Activated T-cell treated with anti-CD3 and anti-CD28 coated beads, Interleukin-2, amount 50 U/mL, for 24 hours (primary cell): ENCODE measurements around the gene XYLT1.

Source experiments
- DNase-seq: peaks from one replicate; pipeline ENCODE4 v3.0.0-alpha.2; 2020
- H3K27ac Mint-ChIP-seq: 2 replicates; pipeline ENCODE4 v1.8.0; 2020; ENCODE audit warnings: mild to moderate bottlenecking, mixed read lengths
- H3K27me3 Mint-ChIP-seq: 2 replicates; pipeline ENCODE4 v1.8.0; 2020; ENCODE audit warnings: mixed read lengths
- H3K36me3 Mint-ChIP-seq: 2 replicates; pipeline ENCODE4 v1.8.0; 2020; ENCODE audit warnings: low read depth, mixed read lengths
- H3K4me1 Mint-ChIP-seq: 2 replicates; pipeline ENCODE4 v1.8.0; 2020; ENCODE audit warnings: low read depth, mixed read lengths
- H3K4me3 Mint-ChIP-seq: 2 replicates; pipeline ENCODE4 v1.8.0; 2020; ENCODE audit warnings: mild to moderate bottlenecking, moderate library complexity, mixed read lengths
- H3K9me3 Mint-ChIP-seq: 2 replicates; pipeline ENCODE4 v1.8.0; 2020; ENCODE audit warnings: mixed read lengths

The XYLT1 gene

GRCh38 chr16:17474572-17474971 lies 3.8 kb upstream of the XYLT1 start:
- Mint-ChIP-seq H3K4me1 (peaks cover 42% of the 10 kb centered on the region), H3K9me3 (no peaks in the 10 kb centered on the region), H3K4me3 (no peak overlapping the region), H3K27ac (no peak overlapping the region), H3K27me3 (no peaks in the 10 kb centered on the region), H3K36me3 (peaks cover 3% of the 10 kb centered on the region)
- DNase-seq = peak; percentile 42

DNA sequence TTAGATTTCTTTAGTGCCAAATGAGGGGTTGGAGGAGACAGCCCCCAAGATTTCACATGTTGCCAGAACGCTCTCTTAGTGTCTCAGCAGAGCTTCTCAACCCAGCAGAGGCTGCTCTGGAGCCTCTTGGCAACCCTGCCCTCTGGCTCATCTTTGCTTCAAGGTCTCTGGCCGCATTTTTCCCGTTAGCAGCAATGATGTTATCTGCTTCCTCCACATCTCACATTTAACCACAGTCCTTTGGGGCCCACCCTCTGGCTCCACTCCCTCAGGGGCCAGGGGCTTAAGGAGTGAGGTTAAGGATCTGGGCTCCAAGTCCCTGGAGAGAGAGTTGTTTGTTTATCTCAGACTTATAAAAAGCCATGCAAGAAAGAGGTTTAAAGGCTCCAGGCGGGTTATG lies 3.3 kb upstream of the XYLT1 start:
- Mint-ChIP-seq H3K36me3 (peaks cover 4% of the 10 kb centered on the region), H3K4me1 (peaks cover 47% of the 10 kb centered on the region), H3K27ac (no peak overlapping the region), H3K4me3 (no peak overlapping the region), H3K27me3 (no peaks in the 10 kb centered on the region), H3K9me3 (no peaks in the 10 kb centered on the region)
- DNase-seq = no peak

DNA sequence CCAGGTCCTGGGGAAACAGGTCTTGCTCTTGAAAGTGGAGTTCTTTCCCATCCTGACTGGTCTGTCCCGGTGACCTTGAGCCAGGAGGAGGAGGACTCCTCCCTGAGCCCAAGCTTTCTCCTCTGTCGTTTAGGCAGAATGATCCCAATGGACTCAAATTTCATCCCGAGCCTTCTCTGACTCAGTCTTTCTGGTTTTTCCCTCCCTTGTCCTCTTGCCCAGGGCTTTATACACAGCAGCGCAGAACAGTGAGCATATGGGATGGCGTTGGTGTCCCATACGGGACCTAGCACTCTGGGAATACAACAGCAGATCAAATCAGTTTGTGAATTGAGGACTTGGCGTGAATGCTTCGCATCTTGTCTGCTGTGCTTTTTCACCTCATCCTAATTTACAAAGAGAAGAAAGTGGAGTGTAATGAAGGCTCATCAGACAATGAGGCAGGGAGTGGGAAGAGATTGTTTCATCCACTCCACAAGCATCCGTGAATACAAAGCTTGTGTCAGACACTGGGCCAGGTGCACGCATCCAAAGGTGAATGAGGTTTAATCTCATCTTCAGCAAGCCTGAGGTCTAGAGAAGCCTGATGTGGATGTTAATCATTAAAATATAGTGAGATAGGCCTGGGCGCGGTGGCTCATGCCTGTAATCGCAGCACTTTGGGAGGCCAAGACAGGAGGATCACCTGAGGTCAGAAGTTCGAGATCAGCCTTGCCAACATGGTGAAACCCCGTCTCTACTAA lies 1.1 kb upstream of the XYLT1 start:
- DNase-seq = no peak
- H3K4me3 Mint-ChIP-seq = peak overlapping the region; percentile 76
- H3K27me3 Mint-ChIP-seq = no peaks in the 10 kb centered on the region
- H3K9me3 Mint-ChIP-seq = no peaks in the 10 kb centered on the region
- peaks cover 4% of the 10 kb centered on the region for H3K36me3 Mint-ChIP-seq
- H3K27ac Mint-ChIP-seq = no peak overlapping the region
- H3K4me1 Mint-ChIP-seq = peaks cover 69% of the 10 kb centered on the region

- Mint-ChIP-seq H3K4me3 (peak overlapping the region; percentile 86), H3K36me3 (peaks cover 7% of the 10 kb centered on the region), H3K4me1 (peaks cover 63% of the 10 kb centered on the region), H3K27me3 (no peaks in the 10 kb centered on the region), H3K9me3 (no peaks in the 10 kb centered on the region), H3K27ac (peak overlapping the region; percentile 83)
- peak; percentile 64 for DNase-seq
Observed at GRCh38 chr16:17470182-17470907, 415 bp downstream of the XYLT1 start.

GRCh38 chr16:17469741-17470181 lies 999 bp downstream of the XYLT1 start:
- peak overlapping the region; percentile 83 for H3K27ac Mint-ChIP-seq
- peaks cover 57% of the 10 kb centered on the region for H3K4me1 Mint-ChIP-seq
- peak overlapping the region; percentile 86 for H3K4me3 Mint-ChIP-seq
- no peaks in the 10 kb centered on the region for H3K27me3 Mint-ChIP-seq
- H3K36me3 Mint-ChIP-seq = peaks cover 7% of the 10 kb centered on the region
- no peak for DNase-seq
- H3K9me3 Mint-ChIP-seq = no peaks in the 10 kb centered on the region

DNA sequence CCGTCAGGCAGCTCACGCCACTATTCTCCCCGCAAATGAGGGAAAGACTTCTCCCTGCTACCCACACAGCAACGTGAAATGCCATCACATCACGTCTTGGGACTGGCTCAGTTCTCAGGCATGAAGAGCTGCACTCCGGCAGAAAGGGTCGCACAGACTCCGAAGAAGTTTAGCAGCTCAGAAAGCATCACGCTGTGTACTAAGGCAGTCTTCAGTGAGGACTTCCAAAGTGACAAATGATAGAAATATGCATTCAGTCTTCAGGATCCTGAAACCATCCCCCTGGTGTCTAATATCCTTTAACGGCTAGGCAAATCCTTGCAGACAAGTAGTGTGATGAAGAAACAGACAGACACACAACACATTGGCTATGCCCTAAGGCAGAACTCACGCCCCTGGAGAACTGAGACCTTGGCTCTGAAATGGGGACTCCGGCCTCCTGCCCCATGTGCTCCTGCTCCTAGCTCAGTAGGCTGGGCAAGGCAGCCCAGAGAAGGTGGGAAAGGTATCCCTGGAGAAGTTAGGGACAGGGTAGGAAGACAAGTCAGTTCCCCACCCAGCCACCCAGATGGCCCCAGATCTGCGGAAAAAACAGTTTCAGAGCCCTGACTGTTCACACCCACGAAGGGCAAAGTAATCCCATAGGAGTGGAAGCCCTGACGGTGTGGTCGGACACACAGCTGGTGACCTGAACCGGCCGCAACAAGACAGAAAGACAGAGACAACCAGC lies 1.6 kb downstream of the XYLT1 start:
- Mint-ChIP-seq H3K4me1 (peaks cover 51% of the 10 kb centered on the region), H3K9me3 (no peaks in the 10 kb centered on the region), H3K4me3 (peak overlapping the region; percentile 86), H3K27ac (peak overlapping the region; percentile 83), H3K27me3 (no peaks in the 10 kb centered on the region), H3K36me3 (peaks cover 7% of the 10 kb centered on the region)
- no peak for DNase-seq

DNA sequence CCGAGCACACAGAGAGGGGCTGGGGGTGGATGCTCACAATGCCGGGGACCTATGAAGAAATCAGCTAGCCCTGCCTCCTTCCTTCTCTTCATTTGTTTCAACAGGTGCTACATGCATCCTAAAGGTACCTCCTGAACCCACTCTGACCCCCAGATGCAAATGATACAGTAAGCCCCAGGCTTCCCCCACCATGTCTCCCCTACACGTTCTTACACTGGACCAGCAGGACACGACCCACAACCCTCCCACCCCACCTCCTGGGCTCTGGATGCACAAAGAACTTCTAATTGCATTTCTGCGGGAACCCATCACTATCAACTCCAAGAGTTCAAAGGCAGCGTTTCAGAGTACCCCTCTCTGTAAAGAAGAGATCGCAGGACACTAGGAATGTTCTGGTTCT lies 2.1 kb downstream of the XYLT1 start:
- Mint-ChIP-seq H3K4me3 (peak overlapping the region; percentile 86), H3K9me3 (no peaks in the 10 kb centered on the region), H3K4me1 (peaks cover 49% of the 10 kb centered on the region), H3K36me3 (peaks cover 7% of the 10 kb centered on the region), H3K27ac (no peak overlapping the region), H3K27me3 (no peaks in the 10 kb centered on the region)
- DNase-seq = no peak

- peaks cover 52% of the 10 kb centered on the region for H3K4me1 Mint-ChIP-seq
- no peaks in the 10 kb centered on the region for H3K27me3 Mint-ChIP-seq
- H3K27ac Mint-ChIP-seq = no peak overlapping the region
- peaks cover 7% of the 10 kb centered on the region for H3K36me3 Mint-ChIP-seq
- peak overlapping the region; percentile 51 for H3K4me3 Mint-ChIP-seq
- H3K9me3 Mint-ChIP-seq = no peaks in the 10 kb centered on the region
- DNase-seq = peak; percentile 60
Observed at GRCh38 chr16:17467923-17468540, 2.7 kb downstream of the XYLT1 start.

GRCh38 chr16:17466876-17467275 lies 3.9 kb downstream of the XYLT1 start:
- Mint-ChIP-seq H3K4me3 (no peak overlapping the region), H3K4me1 (peaks cover 63% of the 10 kb centered on the region), H3K36me3 (peaks cover 7% of the 10 kb centered on the region), H3K27ac (no peak overlapping the region), H3K9me3 (no peaks in the 10 kb centered on the region), H3K27me3 (no peaks in the 10 kb centered on the region)
- DNase-seq = no peak

DNA sequence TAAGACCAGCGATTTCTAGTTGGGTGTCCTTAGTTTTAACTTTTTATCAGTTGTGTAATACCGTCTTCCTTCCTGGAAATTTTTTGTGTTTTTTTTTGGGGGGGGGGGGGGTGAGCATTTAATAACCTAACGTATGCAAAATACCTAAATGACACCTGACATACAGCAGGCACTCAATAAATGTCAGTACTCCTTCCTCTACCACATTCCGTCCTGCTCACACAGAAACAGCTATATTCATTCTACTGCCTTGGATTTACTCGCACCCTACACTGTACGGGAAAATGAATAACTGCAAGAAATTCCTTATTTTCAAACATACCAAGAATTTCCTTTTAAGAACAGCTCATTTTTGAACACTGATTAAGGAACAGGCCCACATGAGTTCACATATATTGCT lies 5.3 kb downstream of the XYLT1 start:
- Mint-ChIP-seq H3K36me3 (peaks cover 10% of the 10 kb centered on the region), H3K27ac (no peak overlapping the region), H3K9me3 (no peaks in the 10 kb centered on the region), H3K4me3 (no peak overlapping the region), H3K4me1 (peaks cover 67% of the 10 kb centered on the region), H3K27me3 (no peaks in the 10 kb centered on the region)
- DNase-seq = no peak

DNA sequence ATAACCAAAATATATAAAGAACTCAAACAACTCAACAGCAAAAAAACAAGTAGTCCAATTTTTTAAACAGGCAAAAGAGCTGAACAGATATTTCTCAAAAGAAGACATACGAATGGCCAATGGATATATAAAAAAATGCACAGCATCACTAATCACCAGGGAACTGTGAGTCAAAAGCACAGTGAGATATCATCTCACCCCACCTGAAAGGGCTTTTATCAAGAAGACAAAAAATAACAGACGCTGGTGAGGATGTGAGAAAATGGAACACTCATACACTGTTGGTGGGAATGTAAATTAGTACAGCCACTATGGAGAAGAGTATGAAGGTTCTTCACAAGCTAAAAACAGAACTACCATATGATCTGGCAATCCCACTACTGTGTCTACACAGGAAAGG lies 7.4 kb downstream of the XYLT1 start:
- peaks cover 5% of the 10 kb centered on the region for H3K36me3 Mint-ChIP-seq
- no peak overlapping the region for H3K4me3 Mint-ChIP-seq
- no peak overlapping the region for H3K27ac Mint-ChIP-seq

DNA sequence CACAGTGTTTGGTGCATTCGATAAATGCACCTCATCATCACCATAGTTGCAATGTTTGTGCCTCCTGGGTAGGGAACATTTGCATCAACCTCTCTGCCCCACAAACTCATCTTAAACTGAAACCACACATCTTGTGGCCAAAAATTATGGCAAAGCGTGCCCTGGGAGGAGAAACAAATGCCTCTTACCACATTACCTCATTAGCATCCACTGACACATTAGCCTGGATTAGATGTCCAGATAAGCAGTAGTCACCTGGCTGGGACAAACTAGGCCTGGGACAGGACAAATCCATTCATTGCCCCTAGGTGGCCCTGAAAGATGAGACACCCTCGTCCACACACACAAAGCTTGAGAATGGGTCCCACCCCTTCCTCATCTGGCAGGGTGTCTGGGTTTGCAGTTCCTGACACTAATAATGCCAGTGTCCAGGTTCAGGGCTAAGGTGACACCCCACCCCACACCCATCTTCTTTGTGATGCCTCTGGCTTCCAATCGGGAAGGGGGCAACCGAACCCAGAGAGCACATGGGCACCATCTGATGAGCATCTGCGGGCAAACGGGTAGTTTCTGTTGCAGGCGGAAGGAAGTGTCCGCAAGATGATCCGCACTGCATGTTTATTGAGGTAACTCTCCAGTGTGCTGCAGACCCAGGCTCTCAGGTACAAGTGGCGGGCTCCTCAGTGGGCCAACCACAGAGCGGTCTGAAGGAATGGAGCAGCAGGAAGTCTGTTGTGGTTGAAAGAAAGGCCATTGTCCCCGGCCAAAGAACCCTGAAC lies 8.6 kb downstream of the XYLT1 start:
- Mint-ChIP-seq H3K27ac (no peak overlapping the region), H3K36me3 (peaks cover 5% of the 10 kb centered on the region), H3K27me3 (no peaks in the 10 kb centered on the region), H3K4me1 (peaks cover 45% of the 10 kb centered on the region), H3K9me3 (no peaks in the 10 kb centered on the region), H3K4me3 (no peak overlapping the region)
- DNase-seq = no peak

More for the DNA sequence above, 7.4 kb downstream of the XYLT1 start:
- H3K27me3 Mint-ChIP-seq = no peaks in the 10 kb centered on the region
- no peak for DNase-seq
- H3K4me1 Mint-ChIP-seq = peaks cover 54% of the 10 kb centered on the region
- H3K9me3 Mint-ChIP-seq = no peaks in the 10 kb centered on the region

DNA sequence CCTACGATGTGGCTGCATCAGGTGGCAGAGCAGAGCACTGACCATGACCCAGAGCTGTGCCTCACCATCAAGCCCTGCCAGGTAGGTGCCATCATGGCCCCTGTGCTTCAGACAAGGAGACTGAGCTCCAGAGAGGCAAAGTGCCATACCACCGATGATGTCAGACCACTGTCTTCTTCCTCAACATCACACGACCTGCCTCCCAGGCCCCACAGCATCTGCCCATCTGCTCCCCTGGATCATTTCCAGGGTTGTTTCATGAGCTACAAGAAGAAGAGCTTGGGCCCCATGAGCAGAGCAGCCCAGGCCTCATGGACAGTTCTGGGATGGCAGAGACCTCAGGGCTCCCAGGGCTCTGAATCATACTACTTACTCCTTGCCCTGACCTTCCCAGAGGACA lies 9.9 kb downstream of the XYLT1 start:
- peaks cover 38% of the 10 kb centered on the region for H3K4me1 Mint-ChIP-seq
- H3K27ac Mint-ChIP-seq = no peak overlapping the region
- no peaks in the 10 kb centered on the region for H3K27me3 Mint-ChIP-seq

More for the DNA sequence above, 9.9 kb downstream of the XYLT1 start:
- H3K36me3 Mint-ChIP-seq = peaks cover 7% of the 10 kb centered on the region
- H3K4me3 Mint-ChIP-seq = no peak overlapping the region
- DNase-seq = no peak
- H3K9me3 Mint-ChIP-seq = no peaks in the 10 kb centered on the region
